ENCODE results near the gene PPP2R3B.
"Not testable (repeated sequence)": the region's sequence is repeated elsewhere in the genome, so short reads cannot be mapped to it uniquely, and the experiment has no call there.

The PPP2R3B gene

GRCh38 chrX:317424-318067, 69.2 kb downstream of the PPP2R3B start:
- no peak for DNase-seq

- no peak for DNase-seq
Measured at GRCh38 chrX:316351-317325, 70.1 kb downstream of the PPP2R3B start.

GRCh38 chrX:314781-315595, 71.7 kb downstream of the PPP2R3B start:
- no peak for DNase-seq

- DNase-seq = no peak
Measured at GRCh38 chrX:314049-314448, 72.7 kb downstream of the PPP2R3B start.

- no peak for DNase-seq
Measured at GRCh38 chrX:313546-313945, 73.2 kb downstream of the PPP2R3B start.

GRCh38 chrX:312621-313331, 73.9 kb downstream of the PPP2R3B start:
- DNase-seq = no peak

- DNase-seq = no peak
Measured at GRCh38 chrX:311156-312129, 75.3 kb downstream of the PPP2R3B start.

GRCh38 chrX:310621-311155, 76.0 kb downstream of the PPP2R3B start:
- no peak for DNase-seq

- no peak for DNase-seq
Measured at GRCh38 chrX:308821-309520, 77.7 kb downstream of the PPP2R3B start.

- DNase-seq = no peak
Measured at GRCh38 chrX:307261-308111, 79.2 kb downstream of the PPP2R3B start.

GRCh38 chrX:306614-307251, 80.0 kb downstream of the PPP2R3B start:
- DNase-seq = not testable (repeated sequence)

- DNase-seq = not testable (repeated sequence)
Measured at GRCh38 chrX:305781-306613, 80.7 kb downstream of the PPP2R3B start.

- DNase-seq = no peak
Measured at GRCh38 chrX:302975-303374, 83.7 kb downstream of the PPP2R3B start.

GRCh38 chrX:300334-300733, 86.4 kb downstream of the PPP2R3B start:
- DNase-seq = no peak

GRCh38 chrX:298993-299392, 87.7 kb downstream of the PPP2R3B start:
- no peak for DNase-seq

- no peak for DNase-seq
Measured at GRCh38 chrX:295136-295535, 91.6 kb downstream of the PPP2R3B start.
